LNCaP clone FGC (cell line): ENCODE results near the gene ARHGEF4.

Experiments
- DNase-seq: peaks from one replicate; pipeline ENCODE4 v3.0.0-alpha.2; 2011; ENCODE audit warnings: low read depth
- H3K4me3 ChIP-seq: 2 replicates; pipeline ENCODE4 v1.5.1; 2011; ENCODE audit warnings: mild to moderate bottlenecking, low read depth, low read length, control low read depth
- CTCF ChIP-seq: IDR thresholded peaks from 2 replicates; pipeline ENCODE4 v1.5.1; 2012; ENCODE audit warnings: mild to moderate bottlenecking; ENCODE audit not compliant: control insufficient read depth, insufficient read depth; ENCODE audit errors: extremely low read depth

ARHGEF4 gene

DNA sequence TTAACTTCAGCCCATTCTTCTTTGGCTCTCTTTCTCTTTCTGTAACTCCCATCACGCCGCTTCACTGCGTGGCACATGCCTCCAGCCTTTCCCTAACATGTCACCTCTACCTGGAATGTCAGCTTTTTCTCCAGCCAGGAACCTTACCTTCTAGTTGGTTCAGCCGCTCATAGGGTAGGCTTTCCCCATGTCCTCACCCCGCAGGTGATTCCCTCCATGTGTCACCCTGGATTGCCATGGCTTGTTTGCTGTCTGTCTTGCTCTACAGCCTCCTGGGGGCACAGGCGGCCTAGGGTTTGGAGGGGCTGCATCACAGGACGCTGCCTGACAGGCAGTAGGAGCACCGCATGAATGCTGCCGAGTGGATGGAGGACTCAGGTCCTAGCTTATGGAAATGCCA lies 39.2 kb downstream of the ARHGEF4 start:
- TF ChIP-seq CTCF = no peak
- no peak overlapping the region for H3K4me3 ChIP-seq

DNA sequence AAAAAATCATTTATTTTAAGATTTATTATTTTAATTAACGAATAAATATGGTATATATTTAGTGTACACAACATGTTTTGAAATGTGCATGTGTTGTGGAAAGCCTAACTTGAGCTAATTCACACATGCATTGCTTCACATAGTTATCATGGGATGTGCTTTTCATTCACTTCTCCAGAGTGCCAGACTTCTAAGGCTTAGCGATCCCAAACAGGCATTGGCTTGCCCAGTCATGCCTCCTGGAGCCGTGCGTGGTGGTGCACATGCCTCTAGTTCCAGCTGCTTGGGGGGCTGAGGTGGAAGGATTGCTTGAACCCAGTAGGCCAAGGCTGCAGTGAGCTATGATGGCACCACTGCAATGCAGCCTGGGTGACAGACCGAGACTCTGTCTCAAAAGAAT lies 40.5 kb downstream of the ARHGEF4 start:
- TF ChIP-seq CTCF = no peak
- no peak overlapping the region for H3K4me3 ChIP-seq
- DNase-seq = no peak

More for the DNA sequence above, 39.2 kb downstream of the ARHGEF4 start:
- DNase-seq = no peak

DNA sequence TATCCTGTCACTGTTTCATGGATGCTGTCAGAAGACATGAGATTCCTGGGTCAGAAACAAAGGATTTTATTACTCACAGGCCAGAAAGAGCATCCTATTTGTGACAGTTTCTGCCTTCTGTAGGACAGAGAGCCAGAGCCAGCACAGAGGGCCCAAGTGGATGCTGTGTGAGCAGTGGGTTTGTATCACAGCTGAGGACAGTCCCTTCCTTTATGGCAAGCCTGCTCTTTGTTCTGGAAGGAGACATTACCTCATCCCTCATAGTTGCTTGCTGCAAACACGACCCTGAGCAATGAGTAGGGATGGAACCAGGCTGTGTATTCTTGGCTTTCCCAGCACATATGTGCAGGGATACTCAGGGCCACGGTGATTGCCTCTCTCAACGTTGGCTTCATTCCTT lies 41.6 kb downstream of the ARHGEF4 start:
- no peak overlapping the region for H3K4me3 ChIP-seq
- no peak for DNase-seq
- TF ChIP-seq CTCF = no peak

- TF ChIP-seq CTCF = no peak
- DNase-seq = no peak
- H3K4me3 ChIP-seq = no peak overlapping the region
Measured at GRCh38 chr2:130878933-130879332, 42.2 kb downstream of the ARHGEF4 start.

DNA sequence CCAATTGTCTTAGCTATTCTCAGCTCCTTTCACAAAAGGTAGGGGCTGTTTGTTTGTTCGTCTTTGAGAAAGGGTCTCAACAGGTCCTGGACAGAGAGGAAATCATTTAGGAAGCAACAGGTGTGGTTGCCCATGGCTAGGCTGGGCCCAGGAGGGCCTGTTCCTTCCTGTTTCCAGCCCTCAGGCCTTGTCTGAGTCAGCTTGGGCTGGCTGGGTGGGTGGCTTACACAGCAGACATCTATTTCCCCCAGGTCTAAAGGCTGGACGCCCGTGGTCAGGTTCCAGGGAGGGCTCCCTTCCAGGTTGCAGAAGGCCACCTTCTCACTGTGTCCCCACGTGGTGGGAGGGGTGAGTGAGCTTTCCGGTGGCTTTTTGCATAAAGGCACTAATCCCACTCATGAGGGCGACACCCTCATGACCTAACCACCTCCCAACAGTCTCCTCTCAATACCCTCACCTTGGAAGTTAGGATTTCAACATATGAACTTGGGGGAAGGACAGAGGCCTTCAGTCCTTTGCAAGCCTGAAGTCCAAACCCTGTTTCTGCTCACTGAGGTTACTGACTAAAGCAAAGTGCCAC lies 45.5 kb downstream of the ARHGEF4 start:
- no peak overlapping the region for H3K4me3 ChIP-seq
- no peak for DNase-seq
- no peak for TF ChIP-seq CTCF

DNA sequence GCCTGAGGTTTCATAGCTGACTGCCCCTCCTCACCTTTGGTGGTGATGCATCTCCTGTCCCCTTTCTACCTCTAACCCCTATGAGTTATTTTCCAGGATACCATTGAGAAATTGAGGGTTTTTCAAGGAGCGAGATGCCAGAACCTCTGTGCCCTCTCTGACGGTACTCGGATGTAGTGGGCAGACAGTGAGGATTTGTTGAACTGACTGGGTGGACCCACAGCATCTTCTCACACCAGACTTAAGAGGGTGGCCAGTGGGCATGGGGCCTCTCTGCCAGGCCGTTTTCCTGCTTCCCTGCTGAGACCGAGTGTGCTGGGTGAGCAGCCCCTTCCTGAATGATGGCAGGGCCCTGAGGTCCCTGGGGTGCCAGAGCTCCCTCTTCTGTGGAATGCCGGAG lies 46.3 kb downstream of the ARHGEF4 start:
- DNase-seq = no peak
- TF ChIP-seq CTCF = no peak
- H3K4me3 ChIP-seq = no peak overlapping the region

DNA sequence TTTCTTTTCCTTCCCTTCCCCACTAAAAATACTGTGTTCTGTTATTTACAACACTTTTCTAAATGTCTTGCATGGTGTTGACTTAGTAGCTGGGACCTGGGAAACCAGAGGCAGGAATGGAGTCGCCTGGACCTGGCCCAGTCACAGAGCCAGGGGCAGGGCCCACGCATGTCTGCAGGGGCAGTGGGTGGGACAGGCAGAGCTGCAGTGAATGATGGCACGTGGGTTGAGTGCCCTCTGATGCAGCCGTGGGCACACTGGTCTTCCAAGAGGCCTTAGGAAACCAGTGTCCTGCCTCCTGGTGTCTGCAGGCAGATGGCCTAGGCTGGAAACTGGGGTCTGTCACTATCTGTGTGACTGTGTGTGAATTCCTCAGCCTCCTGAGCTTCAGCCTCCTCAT lies 46.8 kb downstream of the ARHGEF4 start:
- H3K4me3 ChIP-seq = no peak overlapping the region
- TF ChIP-seq CTCF = no peak
- DNase-seq = no peak
